Activated naive CD8-positive, alpha-beta T cell (primary cell): ENCODE data around the gene CHIA.

ENCODE experiments used
- H3K27ac Mint-ChIP-seq: one replicate; pipeline ENCODE4 v1.8.0; 2021; ENCODE audit warnings: mixed read lengths
- H3K27me3 Mint-ChIP-seq: one replicate; pipeline ENCODE4 v1.8.0; 2021; ENCODE audit warnings: mixed read lengths
- H3K36me3 Mint-ChIP-seq: one replicate; pipeline ENCODE4 v1.8.0; 2021; ENCODE audit warnings: mixed read lengths
- H3K4me1 Mint-ChIP-seq: one replicate; pipeline ENCODE4 v1.8.0; 2021; ENCODE audit warnings: low read depth, mixed read lengths
- H3K4me3 Mint-ChIP-seq: one replicate; pipeline ENCODE4 v1.8.0; 2021; ENCODE audit warnings: mild to moderate bottlenecking, mixed read lengths
- H3K9me3 Mint-ChIP-seq: one replicate; pipeline ENCODE4 v1.8.0; 2021; ENCODE audit warnings: low read depth, mixed read lengths

Gene CHIA

DNA sequence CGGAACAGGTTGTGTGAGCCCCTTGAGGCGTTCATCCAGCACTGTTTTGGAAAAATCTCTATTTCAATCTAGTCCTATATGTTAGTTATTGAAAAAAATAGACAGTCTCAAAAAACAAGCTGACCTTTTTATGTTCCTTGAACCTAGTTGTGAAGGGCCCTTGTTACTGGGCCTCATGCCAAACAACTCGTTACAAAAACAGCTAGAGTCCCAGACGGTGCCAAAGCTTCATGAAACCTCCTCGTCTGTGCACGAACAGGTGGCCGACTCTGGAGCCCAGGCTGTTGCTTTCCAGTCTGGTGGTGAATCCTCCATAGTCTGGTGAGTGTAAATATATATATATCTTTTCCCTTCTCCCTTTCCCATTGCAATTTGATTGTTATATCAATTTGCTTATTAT lies at the start of gene CHIA:
Gene CHIA (plus strand): TSS at position 222 of the 400 bp plus-strand sequence. CDS start 19,617 bp downstream, outside the sequence.
- Mint-ChIP-seq H3K4me1 (peaks cover 8% of the 10 kb centered on the region), H3K9me3 (no peaks in the 10 kb centered on the region), H3K36me3 (no peaks in the 10 kb centered on the region), H3K27ac (no peak within 1 kb of the TSS), H3K27me3 (no peaks in the 10 kb centered on the region), H3K4me3 (no peak within 1 kb of the TSS)

DNA sequence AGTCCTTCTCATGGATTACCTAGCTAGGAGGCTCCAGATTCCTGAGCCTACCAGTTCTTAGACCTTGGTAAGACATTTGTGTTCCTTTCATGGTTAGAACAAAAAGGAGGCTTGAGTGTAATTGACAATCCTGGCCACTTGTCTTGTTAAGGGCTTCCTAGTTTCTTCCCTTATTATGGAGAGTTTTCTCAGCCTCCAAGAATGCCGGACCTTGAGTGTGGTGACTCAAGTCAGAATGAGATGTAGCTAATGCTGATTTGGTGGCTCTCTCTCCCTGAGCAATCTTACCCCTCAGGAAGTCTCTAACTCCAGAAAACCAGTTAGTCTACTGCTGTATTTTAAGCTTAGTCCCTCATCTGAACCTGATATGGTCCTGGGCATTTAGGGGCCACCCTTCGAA lies 48.9 kb upstream of the CHIA start:
- peaks cover 3% of the 10 kb centered on the region for H3K9me3 Mint-ChIP-seq
- H3K4me1 Mint-ChIP-seq, result no peaks in the 10 kb centered on the region
- H3K36me3 Mint-ChIP-seq, result peaks cover 28% of the 10 kb centered on the region
- H3K4me3 Mint-ChIP-seq, result no peak overlapping the region
- no peaks in the 10 kb centered on the region for H3K27me3 Mint-ChIP-seq
- no peak overlapping the region for H3K27ac Mint-ChIP-seq

DNA sequence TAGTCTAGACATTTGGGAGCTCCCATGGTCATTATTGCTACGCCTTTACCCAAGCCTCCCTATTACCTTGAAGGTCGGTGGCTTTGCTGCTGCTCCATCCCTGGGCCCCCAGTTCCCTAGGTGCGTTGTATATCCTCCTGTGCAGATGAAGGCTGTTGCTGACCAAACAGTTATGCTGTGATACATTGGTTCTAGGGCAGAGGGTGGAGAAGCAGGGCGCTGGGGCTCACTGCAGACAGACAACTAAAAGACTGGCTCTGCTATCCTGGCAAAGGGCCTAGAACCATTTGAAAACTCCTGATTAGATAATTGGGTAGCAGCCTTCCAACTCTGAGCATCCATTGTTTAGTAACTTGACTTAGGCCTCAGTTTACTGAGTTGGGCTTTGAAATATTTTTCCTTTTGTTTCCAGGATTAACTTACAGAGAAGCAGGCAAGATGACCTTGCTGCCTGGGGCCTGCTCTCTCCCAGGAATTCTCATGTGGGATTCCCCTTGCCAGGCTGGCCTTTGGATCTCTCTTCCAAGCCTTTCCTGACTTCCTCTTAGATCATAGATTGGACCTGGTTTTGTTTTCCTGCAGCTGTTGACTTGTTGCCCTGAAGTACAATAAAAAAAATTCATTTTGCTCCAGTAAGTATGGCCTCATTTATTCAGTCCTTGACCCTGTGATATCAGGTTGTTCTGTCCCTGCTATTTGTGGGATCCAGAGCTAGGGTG lies 47.7 kb upstream of the CHIA start:
- no peak overlapping the region for H3K4me3 Mint-ChIP-seq
- H3K4me1 Mint-ChIP-seq, result no peaks in the 10 kb centered on the region
- peaks cover 25% of the 10 kb centered on the region for H3K36me3 Mint-ChIP-seq
- no peak overlapping the region for H3K27ac Mint-ChIP-seq
- H3K27me3 Mint-ChIP-seq, result no peaks in the 10 kb centered on the region
- H3K9me3 Mint-ChIP-seq, result peaks cover 3% of the 10 kb centered on the region

DNA sequence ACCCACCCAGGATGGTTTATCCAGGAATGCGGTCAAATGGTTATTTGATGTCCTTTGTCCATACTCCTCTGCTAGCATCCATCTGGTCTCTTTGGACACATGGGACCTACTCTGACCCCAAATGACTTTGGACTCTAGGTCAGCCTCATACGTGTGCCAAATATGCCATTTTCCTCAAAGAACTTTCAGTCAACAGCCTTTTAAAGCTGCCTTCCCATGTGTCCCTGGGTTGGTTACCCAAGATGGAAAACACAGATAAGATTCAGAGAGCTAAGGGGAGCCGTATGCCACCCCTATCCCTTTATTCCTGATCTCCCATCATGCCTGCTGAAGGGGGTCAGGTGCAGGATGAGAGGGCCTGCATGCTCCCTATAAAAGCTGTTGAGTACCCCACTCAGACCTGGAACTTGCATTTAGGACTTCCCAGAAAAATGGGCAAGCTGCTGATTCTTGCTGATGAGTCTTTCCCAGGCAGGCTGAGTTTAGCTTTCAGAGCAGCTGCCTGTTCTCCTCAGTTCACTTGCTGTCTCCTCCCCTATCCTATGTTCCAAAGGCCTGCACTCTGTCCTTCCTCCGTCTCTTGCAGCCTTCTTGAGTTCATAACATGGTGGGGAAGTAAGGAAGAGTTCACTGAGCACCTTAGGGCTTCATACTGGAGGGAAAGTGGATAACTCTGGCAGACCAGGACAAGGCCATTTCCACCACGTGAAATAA lies 43.4 kb upstream of the CHIA start:
- no peak overlapping the region for H3K4me3 Mint-ChIP-seq
- H3K4me1 Mint-ChIP-seq, result peaks cover 19% of the 10 kb centered on the region
- no peak overlapping the region for H3K27ac Mint-ChIP-seq
- no peaks in the 10 kb centered on the region for H3K9me3 Mint-ChIP-seq
- peaks cover 5% of the 10 kb centered on the region for H3K36me3 Mint-ChIP-seq
- no peaks in the 10 kb centered on the region for H3K27me3 Mint-ChIP-seq

DNA sequence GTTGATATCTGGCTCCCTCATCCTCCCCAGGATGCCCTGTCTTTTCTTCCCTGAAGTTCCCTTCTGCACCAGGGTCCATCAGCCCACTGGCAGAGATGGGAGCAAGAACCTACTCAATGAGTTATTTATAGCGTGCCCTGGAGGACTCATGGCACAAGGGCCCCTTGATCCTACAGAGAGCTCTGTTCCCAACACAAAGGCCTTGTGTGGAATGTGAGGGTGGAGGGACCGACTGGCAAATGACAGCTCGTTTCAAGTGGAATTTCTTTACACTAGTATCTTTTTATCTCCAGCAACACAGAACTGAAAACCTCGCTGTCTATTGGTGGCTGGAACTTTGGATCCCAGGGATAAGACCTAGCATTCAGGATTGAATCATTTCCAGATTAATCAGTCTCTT lies 40.7 kb upstream of the CHIA start:
- Mint-ChIP-seq H3K9me3 (no peaks in the 10 kb centered on the region), H3K27ac (no peak overlapping the region), H3K36me3 (no peaks in the 10 kb centered on the region), H3K27me3 (no peaks in the 10 kb centered on the region), H3K4me3 (no peak overlapping the region), H3K4me1 (peaks cover 28% of the 10 kb centered on the region)

DNA sequence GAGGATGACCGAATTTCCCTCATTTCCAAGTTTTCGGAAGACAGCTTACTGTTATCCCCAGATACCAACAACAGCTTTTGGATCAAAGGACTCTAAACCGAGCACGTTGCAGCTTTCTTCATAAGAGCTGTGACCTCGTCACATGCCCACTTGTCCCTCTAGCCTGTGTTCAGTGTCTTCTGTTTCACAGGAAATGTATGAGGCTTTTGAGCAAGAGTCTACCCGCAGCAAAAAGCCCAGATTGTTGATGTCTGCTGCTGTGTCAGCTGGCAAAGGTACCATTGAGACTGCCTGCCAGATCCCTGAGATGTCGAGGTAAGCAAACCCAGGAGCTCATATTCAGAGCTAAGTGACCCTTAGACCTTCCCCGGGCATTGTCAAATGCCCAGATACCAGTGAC lies 39.1 kb upstream of the CHIA start:
- Mint-ChIP-seq H3K36me3 (no peaks in the 10 kb centered on the region), H3K4me1 (peaks cover 30% of the 10 kb centered on the region), H3K9me3 (no peaks in the 10 kb centered on the region), H3K27me3 (no peaks in the 10 kb centered on the region), H3K4me3 (no peak overlapping the region), H3K27ac (peak overlapping the region; percentile 18)

DNA sequence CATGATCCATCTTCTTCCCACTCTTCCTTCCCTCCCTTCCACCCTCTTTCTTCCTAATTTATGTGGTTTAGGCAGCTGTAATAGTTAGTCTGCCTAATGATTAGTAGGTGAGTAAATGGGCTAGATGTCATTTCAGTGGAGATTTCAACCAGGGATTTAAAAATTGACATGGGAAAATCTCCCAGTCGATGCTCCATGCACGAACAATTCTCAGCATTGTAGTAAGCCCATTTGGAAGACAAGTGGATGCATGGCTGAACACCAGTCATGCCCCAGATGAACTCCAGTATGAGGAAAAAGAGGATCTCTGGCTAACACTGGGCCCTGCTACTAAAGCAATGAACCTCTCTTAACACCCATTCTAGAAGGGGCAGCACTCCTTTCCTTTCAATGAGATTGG lies 37.9 kb upstream of the CHIA start:
- Mint-ChIP-seq H3K27me3 (no peaks in the 10 kb centered on the region), H3K4me1 (peaks cover 30% of the 10 kb centered on the region), H3K27ac (no peak overlapping the region), H3K4me3 (no peak overlapping the region), H3K36me3 (no peaks in the 10 kb centered on the region), H3K9me3 (no peaks in the 10 kb centered on the region)

DNA sequence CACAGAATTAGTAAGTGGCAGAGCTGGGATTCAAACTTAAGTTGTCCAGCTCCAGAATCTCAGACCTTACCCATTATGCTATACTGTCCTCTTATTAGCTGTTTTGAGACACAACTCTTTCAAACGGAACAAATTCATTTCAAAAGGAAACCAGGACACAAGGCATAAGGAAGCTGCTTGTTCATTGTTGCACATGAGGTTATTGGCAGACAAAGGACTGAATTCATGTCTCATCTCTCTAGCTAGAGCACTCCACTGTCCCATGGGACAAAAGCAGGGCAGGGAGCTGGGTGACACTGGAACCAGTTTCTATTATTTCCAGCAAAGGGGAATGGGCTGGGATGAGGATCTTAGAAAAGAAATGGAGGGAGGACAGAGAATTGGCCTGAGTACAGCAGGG lies 36.8 kb upstream of the CHIA start:
- peaks cover 30% of the 10 kb centered on the region for H3K4me1 Mint-ChIP-seq
- no peak overlapping the region for H3K4me3 Mint-ChIP-seq
- H3K9me3 Mint-ChIP-seq, result no peaks in the 10 kb centered on the region
- H3K27ac Mint-ChIP-seq, result no peak overlapping the region
- H3K36me3 Mint-ChIP-seq, result no peaks in the 10 kb centered on the region
- no peaks in the 10 kb centered on the region for H3K27me3 Mint-ChIP-seq

DNA sequence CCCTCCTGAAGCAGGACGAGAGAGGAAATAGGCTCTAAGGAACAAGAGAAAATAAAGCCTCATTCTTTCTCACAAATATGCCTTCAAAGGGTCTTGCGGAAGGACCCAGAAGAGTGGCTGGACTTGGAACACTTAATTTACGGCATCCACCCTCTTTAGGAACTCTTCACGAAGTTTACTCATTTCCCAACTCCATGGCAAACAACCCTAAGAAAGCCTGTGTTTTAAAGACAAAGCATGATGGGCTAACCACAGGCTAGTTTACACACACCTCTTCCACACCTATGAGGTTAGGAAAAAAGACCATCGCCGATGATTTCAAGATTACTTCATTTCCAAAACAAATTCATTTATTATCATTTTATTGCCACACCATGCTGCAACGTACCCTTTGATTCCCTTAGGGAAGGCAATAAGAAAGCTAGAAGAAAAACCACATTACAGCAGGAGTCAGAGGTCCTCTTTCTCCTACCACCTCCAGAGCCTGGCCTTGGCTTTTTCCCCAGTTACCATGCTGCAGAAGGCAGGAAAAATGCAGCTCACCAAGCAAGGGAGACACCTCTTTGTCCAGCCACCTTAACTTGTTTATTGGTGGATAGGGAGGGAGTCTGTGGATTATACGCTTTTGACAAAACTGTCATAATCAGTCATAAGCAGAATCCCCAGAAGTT lies 33.5 kb upstream of the CHIA start:
- no peak overlapping the region for H3K4me3 Mint-ChIP-seq
- H3K4me1 Mint-ChIP-seq, result peaks cover 13% of the 10 kb centered on the region
- H3K27me3 Mint-ChIP-seq, result no peaks in the 10 kb centered on the region
- H3K36me3 Mint-ChIP-seq, result peaks cover 1% of the 10 kb centered on the region
- peaks cover 2% of the 10 kb centered on the region for H3K9me3 Mint-ChIP-seq
- H3K27ac Mint-ChIP-seq, result no peak overlapping the region

DNA sequence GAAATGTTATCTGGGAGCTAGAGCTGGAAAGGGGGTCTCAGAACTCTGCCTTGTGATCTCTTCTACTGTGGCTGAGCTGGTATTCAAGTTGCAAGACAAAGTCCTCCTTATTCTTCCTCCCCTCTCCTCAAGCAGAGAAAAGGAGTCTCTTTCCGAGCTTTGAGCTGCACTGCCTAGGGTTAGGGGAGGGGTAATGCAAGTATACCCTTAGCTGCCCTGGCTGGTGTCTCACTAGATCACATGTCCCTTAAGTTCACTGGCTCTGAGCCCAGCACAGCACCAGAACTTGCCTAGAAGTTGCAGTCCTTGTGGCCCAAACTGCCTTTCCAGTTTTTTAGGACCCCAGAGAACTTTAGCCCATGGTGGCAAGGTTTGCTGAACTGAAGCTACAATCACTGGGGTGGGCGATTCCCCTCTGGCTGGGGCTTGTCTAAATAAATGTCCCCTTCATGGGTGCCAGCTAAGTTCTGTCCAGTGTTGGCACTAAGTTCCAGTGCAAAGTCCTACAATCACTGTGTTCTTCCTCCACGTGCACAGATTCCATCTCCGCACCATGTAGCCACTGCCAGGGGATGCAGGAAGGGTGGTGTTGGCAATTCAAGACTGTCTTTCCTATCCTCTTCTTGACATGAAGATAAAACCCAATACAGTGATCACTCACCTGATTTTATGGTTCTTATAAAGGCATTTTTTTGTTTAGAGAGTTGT lies 22.7 kb upstream of the CHIA start:
- peaks cover 19% of the 10 kb centered on the region for H3K36me3 Mint-ChIP-seq
- peaks cover 13% of the 10 kb centered on the region for H3K27me3 Mint-ChIP-seq
- H3K4me3 Mint-ChIP-seq, result no peak overlapping the region
- peaks cover 23% of the 10 kb centered on the region for H3K9me3 Mint-ChIP-seq
- no peak overlapping the region for H3K27ac Mint-ChIP-seq
- peaks cover 15% of the 10 kb centered on the region for H3K4me1 Mint-ChIP-seq

DNA sequence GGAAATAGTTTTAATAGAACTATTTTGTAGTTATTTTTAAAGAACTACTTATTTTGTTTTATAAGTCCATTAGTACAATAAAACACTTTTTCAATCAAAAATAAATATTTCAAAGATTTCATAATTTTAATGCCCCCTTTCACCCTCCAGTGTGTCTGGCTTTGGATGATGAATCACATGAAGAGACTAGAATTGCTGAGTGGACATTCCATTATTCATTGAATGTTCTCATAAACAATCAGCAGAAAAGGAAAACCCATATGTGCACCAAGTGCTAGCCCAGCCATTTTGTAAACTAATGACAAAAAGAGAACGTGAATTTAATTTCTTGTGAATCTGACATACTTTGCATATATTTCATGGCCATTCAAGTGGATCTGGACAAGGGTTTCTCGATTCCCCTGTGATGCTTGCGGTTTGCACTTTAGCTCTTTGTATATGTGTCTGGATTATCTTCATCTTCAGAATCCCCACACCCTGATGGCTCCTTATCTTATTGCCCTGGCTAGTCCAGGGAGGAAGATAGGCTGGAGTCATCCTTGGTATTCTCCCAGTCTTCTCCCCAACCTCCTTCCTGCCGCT lies 20.7 kb upstream of the CHIA start:
- peaks cover 8% of the 10 kb centered on the region for H3K36me3 Mint-ChIP-seq
- peaks cover 13% of the 10 kb centered on the region for H3K27me3 Mint-ChIP-seq
- no peak overlapping the region for H3K27ac Mint-ChIP-seq
- H3K4me1 Mint-ChIP-seq, result peaks cover 22% of the 10 kb centered on the region
- H3K4me3 Mint-ChIP-seq, result no peak overlapping the region
- peaks cover 10% of the 10 kb centered on the region for H3K9me3 Mint-ChIP-seq

DNA sequence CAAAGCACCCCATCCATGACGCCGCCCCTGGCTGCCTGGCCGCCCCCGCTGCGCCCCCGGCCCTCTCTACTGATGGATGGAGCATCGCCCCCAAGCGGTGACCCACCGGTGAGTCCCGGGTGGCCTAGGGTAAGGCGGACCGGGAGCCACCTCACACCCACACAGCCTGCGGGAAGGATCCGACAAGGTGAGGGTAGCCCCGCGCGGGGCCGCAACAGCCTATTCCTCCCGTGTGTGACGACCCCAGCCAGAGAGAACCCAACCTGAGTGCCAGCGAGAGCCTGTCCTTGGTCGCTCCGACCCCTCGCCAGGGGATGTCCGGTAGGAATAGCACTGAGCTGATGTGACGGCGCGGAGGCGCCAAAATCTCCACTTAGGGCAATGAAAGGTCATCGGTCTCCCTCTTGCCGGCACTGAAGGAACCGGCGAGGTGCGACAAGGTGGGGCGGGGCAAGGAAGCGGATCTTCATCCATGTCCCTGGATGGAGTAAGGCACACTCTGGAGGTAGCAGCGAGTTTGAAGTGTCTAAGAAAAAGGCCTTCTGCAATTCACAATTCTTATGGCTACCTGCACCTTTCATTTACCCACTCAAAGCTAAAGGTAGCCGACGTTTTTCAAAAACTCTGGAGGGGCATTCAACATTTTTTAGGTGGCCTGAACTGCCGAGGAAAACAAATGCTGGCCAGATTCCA lies 19.7 kb upstream of the CHIA start:
- peak overlapping the region; percentile 76 for H3K4me3 Mint-ChIP-seq
- H3K27ac Mint-ChIP-seq, result no peak overlapping the region
- peaks cover 3% of the 10 kb centered on the region for H3K9me3 Mint-ChIP-seq
- H3K4me1 Mint-ChIP-seq, result peaks cover 28% of the 10 kb centered on the region
- peaks cover 13% of the 10 kb centered on the region for H3K27me3 Mint-ChIP-seq
- H3K36me3 Mint-ChIP-seq, result peaks cover 4% of the 10 kb centered on the region

DNA sequence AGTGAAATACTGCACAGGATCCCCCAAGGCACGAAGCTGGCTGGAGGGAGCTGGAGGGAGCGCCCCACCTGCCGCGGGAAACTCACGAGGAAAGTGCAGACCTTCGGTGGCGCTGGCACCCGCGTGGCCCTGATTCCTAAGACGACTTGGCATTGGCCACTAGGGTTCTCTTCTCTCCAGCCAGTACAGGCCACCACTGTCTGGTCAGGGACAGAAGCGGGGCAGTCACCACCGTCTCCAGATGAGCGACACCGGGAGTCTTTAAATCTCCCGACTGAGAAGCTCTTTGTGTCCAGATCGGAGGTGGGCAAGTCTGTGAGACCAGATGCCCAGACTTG lies 19.2 kb upstream of the CHIA start:
- Mint-ChIP-seq H3K36me3 (peaks cover 7% of the 10 kb centered on the region), H3K4me3 (peak overlapping the region; percentile 76), H3K27ac (no peak overlapping the region), H3K4me1 (peaks cover 32% of the 10 kb centered on the region), H3K9me3 (no peaks in the 10 kb centered on the region), H3K27me3 (peaks cover 13% of the 10 kb centered on the region)

DNA sequence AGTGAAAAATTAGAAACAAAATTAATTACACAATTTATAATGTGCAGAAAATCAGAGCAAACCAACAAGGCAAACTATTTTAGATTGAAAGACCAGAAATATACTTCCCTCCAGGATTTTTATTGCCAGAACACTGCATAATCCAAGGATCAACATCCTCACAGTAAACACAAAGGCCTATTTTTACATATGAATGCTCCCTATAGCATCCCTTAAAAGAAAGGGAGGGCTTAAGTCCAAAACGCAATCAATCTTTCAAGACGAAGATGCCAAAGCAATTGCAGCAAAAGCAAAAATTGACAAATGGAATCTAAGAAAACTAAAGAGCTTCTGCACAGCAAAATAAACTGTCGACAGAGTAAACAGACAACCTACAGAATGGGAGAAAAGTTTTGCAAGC lies 18.6 kb upstream of the CHIA start:
- H3K9me3 Mint-ChIP-seq, result no peaks in the 10 kb centered on the region
- H3K27ac Mint-ChIP-seq, result no peak overlapping the region
- H3K27me3 Mint-ChIP-seq, result peaks cover 13% of the 10 kb centered on the region
- peaks cover 34% of the 10 kb centered on the region for H3K4me1 Mint-ChIP-seq
- peak overlapping the region; percentile 76 for H3K4me3 Mint-ChIP-seq
- H3K36me3 Mint-ChIP-seq, result peaks cover 7% of the 10 kb centered on the region
